ENCODE data around the gene MLPH.
A peak's percentile ranks its signal among the peaks of the same experiment; 100 is the strongest.

The MLPH gene

DNA sequence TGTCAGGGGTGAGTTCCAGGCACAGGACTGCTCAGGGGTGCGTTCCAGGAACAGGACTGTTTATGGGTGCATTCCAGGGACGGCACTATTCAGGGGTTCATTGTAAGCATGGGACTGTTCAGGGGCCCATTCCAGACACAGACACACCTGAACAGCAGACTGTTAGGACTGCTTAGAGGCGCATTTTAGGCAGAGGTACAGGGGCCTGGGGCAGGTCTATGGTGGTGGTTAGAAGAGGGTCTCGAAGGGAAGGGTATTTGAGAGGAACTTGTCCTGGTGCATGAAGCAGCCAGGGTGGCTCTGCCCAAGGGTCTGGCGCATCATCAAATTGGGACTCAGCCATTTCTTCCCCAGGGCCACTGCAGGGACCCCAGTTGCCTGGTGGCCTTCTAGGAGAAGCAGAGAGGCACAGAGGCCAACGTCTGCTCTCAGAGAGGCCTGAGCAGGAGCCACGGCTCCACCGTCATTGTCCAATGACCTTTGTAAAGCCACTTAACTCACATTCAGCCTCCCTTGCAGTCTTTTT is 14.8 kb upstream of the MLPH start:
- H3K27me3 ChIP-seq (ENCODE audit: control insufficient read depth in 3 of 3, insufficient read depth in 3 of 3, low read depth in 1 of 3, low read length in 3 of 3), result peaks cover 0 to 11% (median 9%) of the 10 kb centered on the region in 3 experiments
- H3K9me3 ChIP-seq (replicated peaks in 1 of 2; ENCODE audit: control insufficient read depth in 2 of 2, insufficient read depth in 1 of 2, low read depth in 1 of 2, low read length in 2 of 2), result no peaks in the 10 kb centered on the region
- peaks cover 3 to 7% of the 10 kb centered on the region in 2 donors for H3K4me1 ChIP-seq (ENCODE audit: control insufficient read depth in 2 of 2, insufficient read depth in 1 of 2, low read depth in 1 of 2, low read length in 2 of 2)
- H2BK120ac ChIP-seq (ENCODE audit: low read depth, low read length), result no peak overlapping the region
- H3K4me3 ChIP-seq (ENCODE audit: low read length in 2 of 2), result no peak overlapping the region
- H3K23ac ChIP-seq (ENCODE audit: low read depth, low read length, poor library complexity), result no peak overlapping the region
- no peak overlapping the region for H4K8ac ChIP-seq (ENCODE audit: low read depth, low read length)
- H3K9ac ChIP-seq (ENCODE audit: low read depth, low read length, poor library complexity), result no peak overlapping the region
- no peak overlapping the region for H2AK5ac ChIP-seq (ENCODE audit: low read depth, low read length)
- H3K27ac ChIP-seq (replicated peaks; ENCODE audit: low read length), result no peak overlapping the region
- no peak for DNase-seq (ENCODE audit: low spot score)
- no peaks in the 10 kb centered on the region for H3K79me1 ChIP-seq (ENCODE audit: low read depth, low read length)
- no CpG with 5 or more reads among the region's 8 CpGs for WGBS, 2 donors (ENCODE audit: extremely low coverage in 2 of 2, insufficient read length in 2 of 2, insufficient replicate concordance in 1 of 2)
- no peak overlapping the region for H2BK12ac ChIP-seq (ENCODE audit: low read length)
- no peak overlapping the region for H2AFZ ChIP-seq (ENCODE audit: low read length)
- H2BK5ac ChIP-seq (ENCODE audit: low read length), result no peak overlapping the region
- H2BK15ac ChIP-seq (ENCODE audit: low read length), result no peak overlapping the region
- no peak overlapping the region for H3K4me2 ChIP-seq (ENCODE audit: insufficient read depth, low read length, poor library complexity, severe bottlenecking)
- H3K14ac ChIP-seq (ENCODE audit: low read length), result no peak overlapping the region
- H4K91ac ChIP-seq (ENCODE audit: low read depth, low read length, poor library complexity), result no peak overlapping the region
- H3K36me3 ChIP-seq (replicated peaks in 1 of 2; ENCODE audit: control insufficient read depth in 2 of 2, insufficient read depth in 2 of 2, low read length in 2 of 2), result no peaks in the 10 kb centered on the region
- H3K18ac ChIP-seq (ENCODE audit: low read length), result no peak overlapping the region
- H3K4ac ChIP-seq (ENCODE audit: low read length), result no peak overlapping the region

DNA sequence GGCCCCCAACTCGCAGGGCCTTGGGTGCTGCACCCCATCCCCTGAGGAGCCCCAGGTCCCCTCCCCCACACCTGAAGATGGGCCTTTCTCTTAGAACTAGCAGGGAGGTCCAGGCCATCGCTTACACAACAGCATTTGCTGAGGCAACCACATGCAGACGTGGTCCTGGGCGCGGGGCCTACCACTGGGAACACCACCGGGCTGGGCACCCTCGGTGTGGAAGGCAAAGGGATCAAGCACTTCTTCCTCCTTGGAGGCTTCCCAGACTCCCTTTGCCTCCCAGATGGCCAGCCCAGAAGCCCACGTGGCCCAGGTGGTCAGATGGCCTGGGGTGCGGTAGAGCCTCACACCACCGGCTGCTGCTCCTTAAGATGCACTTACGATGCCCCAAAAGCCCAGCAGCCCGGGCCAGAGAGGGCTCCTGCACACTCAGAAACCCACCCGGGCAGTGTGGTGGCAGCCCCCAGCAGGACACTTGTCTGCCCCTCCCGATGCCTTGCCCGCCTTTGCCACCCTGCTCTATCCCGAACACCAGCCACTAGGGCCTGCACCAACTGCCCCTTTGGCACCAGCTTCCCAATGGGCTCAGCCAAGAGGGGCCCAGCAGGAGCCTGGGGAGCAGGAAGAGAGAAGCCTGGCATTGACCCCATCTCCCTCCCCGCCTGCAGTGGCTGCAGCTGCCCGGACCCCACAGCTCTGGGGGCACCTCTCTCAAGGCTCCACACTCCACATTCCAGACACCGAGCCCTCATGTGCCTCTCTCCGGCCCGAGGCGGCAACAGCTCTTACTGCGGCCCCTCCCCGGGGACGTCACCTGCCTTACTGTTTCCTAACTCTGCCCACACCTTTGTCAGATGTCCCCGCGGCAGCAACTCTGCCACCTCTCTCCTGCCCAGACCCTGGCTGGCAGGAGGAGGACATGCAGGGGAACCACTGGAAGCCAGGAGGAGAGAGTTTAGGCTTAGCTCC is 13.9 kb upstream of the MLPH start:
- Histone ChIP-seq H2AK5ac (ENCODE audit: low read depth, low read length) (peak overlapping the region; percentile 24), H3K27me3 (ENCODE audit: control insufficient read depth in 3 of 3, insufficient read depth in 3 of 3, low read depth in 1 of 3, low read length in 3 of 3) (peaks cover 0 to 14% (median 9%) of the 10 kb centered on the region in 3 experiments), H3K23ac (ENCODE audit: low read depth, low read length, poor library complexity) (no peak overlapping the region), H4K8ac (ENCODE audit: low read depth, low read length) (no peak overlapping the region), H3K4me2 (ENCODE audit: insufficient read depth, low read length, poor library complexity, severe bottlenecking) (no peak overlapping the region), H3K4ac (ENCODE audit: low read length) (no peak overlapping the region), H3K18ac (ENCODE audit: low read length) (no peak overlapping the region), H3K9ac (ENCODE audit: low read depth, low read length, poor library complexity) (no peak overlapping the region), H2BK120ac (ENCODE audit: low read depth, low read length) (no peak overlapping the region), H3K27ac (replicated peaks; ENCODE audit: low read length) (no peak overlapping the region), H3K9me3 (replicated peaks in 1 of 2; ENCODE audit: control insufficient read depth in 2 of 2, insufficient read depth in 1 of 2, low read depth in 1 of 2, low read length in 2 of 2) (no peaks in the 10 kb centered on the region), H2BK5ac (ENCODE audit: low read length) (no peak overlapping the region), H4K91ac (ENCODE audit: low read depth, low read length, poor library complexity) (no peak overlapping the region), H2BK12ac (ENCODE audit: low read length) (no peak overlapping the region), H3K14ac (ENCODE audit: low read length) (no peak overlapping the region), H3K4me1 (ENCODE audit: control insufficient read depth in 2 of 2, insufficient read depth in 1 of 2, low read depth in 1 of 2, low read length in 2 of 2) (peaks cover 3 to 7% of the 10 kb centered on the region in 2 donors), H2BK15ac (ENCODE audit: low read length) (peak overlapping the region; percentile 64), H3K36me3 (replicated peaks in 1 of 2; ENCODE audit: control insufficient read depth in 2 of 2, insufficient read depth in 2 of 2, low read length in 2 of 2) (no peaks in the 10 kb centered on the region), H3K4me3 (ENCODE audit: low read length in 2 of 2) (no peak overlapping the region), H2AFZ (ENCODE audit: low read length) (no peak overlapping the region), H3K79me1 (ENCODE audit: low read depth, low read length) (no peaks in the 10 kb centered on the region)
- WGBS, 2 donors (ENCODE audit: extremely low coverage in 2 of 2, insufficient read length in 2 of 2, insufficient replicate concordance in 1 of 2), result no CpG with 5 or more reads among the region's 27 CpGs
- DNase-seq (ENCODE audit: low spot score), result no peak

DNA sequence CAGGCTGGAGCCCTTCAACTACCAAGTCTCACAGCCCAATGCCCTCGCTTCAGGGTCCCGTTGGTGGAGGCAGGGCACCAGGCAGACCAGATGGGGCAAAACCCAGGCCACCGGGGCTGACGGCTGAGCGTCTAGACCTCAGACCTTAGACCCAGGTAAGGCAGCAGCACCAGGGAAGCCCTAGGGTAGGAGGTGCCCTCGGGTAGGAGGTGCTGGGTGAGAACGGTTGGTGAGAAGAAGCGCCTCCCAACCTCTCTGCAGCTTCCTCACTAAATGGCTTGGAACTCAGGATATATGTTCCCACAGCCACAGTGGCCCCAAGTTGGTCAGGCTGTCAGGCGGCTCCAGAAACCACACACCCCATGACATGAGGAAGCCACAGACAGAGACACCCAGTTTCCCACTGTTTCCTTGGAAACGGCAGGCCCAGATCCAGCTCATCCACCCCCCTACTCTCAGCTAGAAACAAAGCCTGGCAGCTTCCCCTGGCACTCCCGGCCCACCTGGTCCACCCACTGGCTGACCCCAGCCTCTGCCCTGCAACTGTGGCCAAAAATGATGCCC is 13.1 kb upstream of the MLPH start:
- peaks cover 0 to 16% (median 14%) of the 10 kb centered on the region in 3 experiments for H3K27me3 ChIP-seq (ENCODE audit: control insufficient read depth in 3 of 3, insufficient read depth in 3 of 3, low read depth in 1 of 3, low read length in 3 of 3)

DNA sequence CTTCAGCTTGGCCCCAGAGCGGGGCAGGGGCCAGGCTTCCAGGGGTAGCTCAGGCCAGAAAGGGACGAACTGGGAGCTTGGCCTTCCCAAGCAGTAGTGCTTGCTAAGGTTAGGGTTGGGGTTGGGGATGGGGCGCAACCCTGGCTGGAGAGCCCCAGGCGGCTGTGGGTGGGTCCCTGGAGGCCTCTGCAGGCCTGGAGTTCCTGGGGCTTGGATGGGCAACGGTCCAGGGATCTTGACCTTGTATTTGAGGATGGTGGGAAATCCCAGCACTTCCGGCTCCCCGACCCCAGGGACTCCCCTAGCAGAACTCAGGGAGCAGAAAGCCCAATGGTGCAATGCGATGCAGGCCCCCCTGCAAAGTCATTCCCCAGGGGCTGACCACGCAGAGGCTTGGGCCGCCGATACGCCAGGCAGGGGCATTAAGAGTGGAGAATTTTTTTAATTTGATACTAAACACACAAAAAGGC is 12.6 kb upstream of the MLPH start:
- Histone ChIP-seq H3K27me3 (ENCODE audit: control insufficient read depth in 3 of 3, insufficient read depth in 3 of 3, low read depth in 1 of 3, low read length in 3 of 3) (peaks cover 0 to 21% (median 14%) of the 10 kb centered on the region in 3 experiments), H4K91ac (ENCODE audit: low read depth, low read length, poor library complexity) (no peak overlapping the region), H3K4me2 (ENCODE audit: insufficient read depth, low read length, poor library complexity, severe bottlenecking) (peak overlapping the region; percentile 67), H2BK12ac (ENCODE audit: low read length) (no peak overlapping the region), H2AK5ac (ENCODE audit: low read depth, low read length) (peak overlapping the region; percentile 41), H3K9ac (ENCODE audit: low read depth, low read length, poor library complexity) (no peak overlapping the region), H2AFZ (ENCODE audit: low read length) (peak overlapping the region; percentile 95), H3K14ac (ENCODE audit: low read length) (no peak overlapping the region), H2BK15ac (ENCODE audit: low read length) (peak overlapping the region; percentile 64), H4K8ac (ENCODE audit: low read depth, low read length) (no peak overlapping the region), H3K18ac (ENCODE audit: low read length) (no peak overlapping the region), H2BK5ac (ENCODE audit: low read length) (no peak overlapping the region), H3K27ac (replicated peaks; ENCODE audit: low read length) (no peak overlapping the region), H3K23ac (ENCODE audit: low read depth, low read length, poor library complexity) (no peak overlapping the region), H3K9me3 (replicated peaks in 1 of 2; ENCODE audit: control insufficient read depth in 2 of 2, insufficient read depth in 1 of 2, low read depth in 1 of 2, low read length in 2 of 2) (no peaks in the 10 kb centered on the region), H2BK120ac (ENCODE audit: low read depth, low read length) (no peak overlapping the region), H3K4me1 (ENCODE audit: control insufficient read depth in 2 of 2, insufficient read depth in 1 of 2, low read depth in 1 of 2, low read length in 2 of 2) (peaks cover 3 to 7% of the 10 kb centered on the region in 2 donors), H3K36me3 (replicated peaks in 1 of 2; ENCODE audit: control insufficient read depth in 2 of 2, insufficient read depth in 2 of 2, low read length in 2 of 2) (no peaks in the 10 kb centered on the region), H3K4me3 (ENCODE audit: low read length in 2 of 2) (peak overlapping the region; percentile 58 to 88), H3K4ac (ENCODE audit: low read length) (no peak overlapping the region), H3K79me1 (ENCODE audit: low read depth, low read length) (no peaks in the 10 kb centered on the region)
- DNase-seq (ENCODE audit: low spot score), result no peak
- WGBS, 2 donors (ENCODE audit: extremely low coverage in 2 of 2, insufficient read length in 2 of 2, insufficient replicate concordance in 1 of 2), result no CpG with 5 or more reads among the region's 12 CpGs

More for the DNA sequence above, 13.1 kb upstream of the MLPH start:
- H3K4me3 ChIP-seq (ENCODE audit: low read length in 2 of 2), result peak overlapping the region in 1 of 2 donors; percentile 58
- H3K23ac ChIP-seq (ENCODE audit: low read depth, low read length, poor library complexity), result peak overlapping the region; percentile 18
- no peak overlapping the region for H4K8ac ChIP-seq (ENCODE audit: low read depth, low read length)
- peak overlapping the region; percentile 25 for H3K9ac ChIP-seq (ENCODE audit: low read depth, low read length, poor library complexity)
- no peak overlapping the region for H3K14ac ChIP-seq (ENCODE audit: low read length)
- no peak for DNase-seq (ENCODE audit: low spot score)
- H2BK120ac ChIP-seq (ENCODE audit: low read depth, low read length), result no peak overlapping the region
- H3K18ac ChIP-seq (ENCODE audit: low read length), result no peak overlapping the region
- H3K4ac ChIP-seq (ENCODE audit: low read length), result no peak overlapping the region
- H3K4me1 ChIP-seq (ENCODE audit: control insufficient read depth in 2 of 2, insufficient read depth in 1 of 2, low read depth in 1 of 2, low read length in 2 of 2), result peaks cover 3 to 7% of the 10 kb centered on the region in 2 donors
- no peaks in the 10 kb centered on the region for H3K79me1 ChIP-seq (ENCODE audit: low read depth, low read length)
- H4K91ac ChIP-seq (ENCODE audit: low read depth, low read length, poor library complexity), result no peak overlapping the region
- H3K36me3 ChIP-seq (replicated peaks in 1 of 2; ENCODE audit: control insufficient read depth in 2 of 2, insufficient read depth in 2 of 2, low read length in 2 of 2), result no peaks in the 10 kb centered on the region
- no peak overlapping the region for H3K4me2 ChIP-seq (ENCODE audit: insufficient read depth, low read length, poor library complexity, severe bottlenecking)
- no peak overlapping the region for H2BK12ac ChIP-seq (ENCODE audit: low read length)
- WGBS, 2 donors (ENCODE audit: extremely low coverage in 2 of 2, insufficient read length in 2 of 2, insufficient replicate concordance in 1 of 2), result no CpG with 5 or more reads among the region's 11 CpGs
- H3K27ac ChIP-seq (replicated peaks; ENCODE audit: low read length), result no peak overlapping the region
- H2BK5ac ChIP-seq (ENCODE audit: low read length), result no peak overlapping the region
- H3K9me3 ChIP-seq (replicated peaks in 1 of 2; ENCODE audit: control insufficient read depth in 2 of 2, insufficient read depth in 1 of 2, low read depth in 1 of 2, low read length in 2 of 2), result no peaks in the 10 kb centered on the region
- H2AFZ ChIP-seq (ENCODE audit: low read length), result peak overlapping the region; percentile 95
- H2AK5ac ChIP-seq (ENCODE audit: low read depth, low read length), result peak overlapping the region; percentile 41
- H2BK15ac ChIP-seq (ENCODE audit: low read length), result peak overlapping the region; percentile 64
